ENCODE measurements around the gene NF2.

GRCh38 chr22:29722151-29722550 is 118.7 kb downstream of the NF2 start:
- TF ChIP-seq CTCF (IDR thresholded peaks at IDR 0.05; ENCODE audit: low read depth, low read length): no peak
- TF ChIP-seq EZH2phosphoT487 (IDR thresholded peaks at IDR 0.05; ENCODE audit: low read depth): no peak

All from OCI-LY3 (cell line).